ENCODE measurements around the gene AQP5.
A peak's percentile ranks its signal among the peaks of the same experiment; 100 is the strongest.

The AQP5 gene

GRCh38 chr12:49932023-49932422, 29.6 kb upstream of the AQP5 start:
- no peak overlapping the region for H2AFZ ChIP-seq
- no peak overlapping the region for H3K27ac ChIP-seq
- H3K4me3 ChIP-seq (ENCODE audit: low read depth, low read length) = no peak overlapping the region
- no peaks in the 10 kb centered on the region for H3K27me3 ChIP-seq (ENCODE audit: control insufficient read depth, insufficient read depth, low read length)
- no peak overlapping the region for H3K4me2 ChIP-seq (ENCODE audit: low read length)
- H3K36me3 ChIP-seq (ENCODE audit: control insufficient read depth, insufficient read depth, low read length) = no peaks in the 10 kb centered on the region
- H3K4me1 ChIP-seq = peaks cover 10% of the 10 kb centered on the region
- H3K9ac ChIP-seq = no peak overlapping the region
- H3K9me3 ChIP-seq (ENCODE audit: control insufficient read depth, low read length) = no peaks in the 10 kb centered on the region
- no peaks in the 10 kb centered on the region for H3K79me2 ChIP-seq
- TF ChIP-seq CTCF (IDR thresholded peaks at IDR 0.05) = no peak

DNA sequence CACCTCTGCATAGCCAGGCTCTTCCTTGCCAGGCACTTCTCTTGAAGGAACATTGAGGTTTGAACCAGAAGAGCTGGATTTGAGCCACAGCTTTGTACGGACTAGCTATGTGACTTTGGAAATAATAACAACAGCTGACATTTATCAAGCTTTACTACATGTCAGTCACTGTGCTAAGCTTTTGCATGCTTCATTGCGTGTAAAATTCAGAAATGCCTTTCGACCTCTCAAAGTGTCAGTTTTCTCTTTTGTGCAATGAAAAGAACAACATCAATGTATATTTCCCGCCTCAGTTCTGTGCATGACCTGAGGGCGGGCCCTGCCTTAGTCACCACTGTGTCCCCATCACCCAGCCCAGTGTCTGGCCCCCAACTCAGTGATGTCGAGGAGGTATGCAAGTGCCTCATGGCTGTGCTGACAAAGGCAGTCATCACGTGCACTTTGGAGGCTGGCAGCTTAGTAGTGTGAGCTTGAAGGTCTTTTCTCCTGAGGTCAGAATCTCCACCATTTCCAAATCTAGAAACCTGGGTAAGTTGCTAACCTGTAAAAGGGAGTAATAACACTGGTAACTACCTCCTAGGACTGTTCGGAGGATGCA, 29.0 kb upstream of the AQP5 start:
- Histone ChIP-seq H3K4me1 (peaks cover 10% of the 10 kb centered on the region), H3K4me2 (ENCODE audit: low read length) (no peak overlapping the region), H3K36me3 (ENCODE audit: control insufficient read depth, insufficient read depth, low read length) (no peaks in the 10 kb centered on the region), H3K79me2 (no peaks in the 10 kb centered on the region), H3K9ac (no peak overlapping the region), H3K9me3 (ENCODE audit: control insufficient read depth, low read length) (no peaks in the 10 kb centered on the region), H3K4me3 (ENCODE audit: low read depth, low read length) (no peak overlapping the region), H3K27me3 (ENCODE audit: control insufficient read depth, insufficient read depth, low read length) (no peaks in the 10 kb centered on the region), H2AFZ (peak overlapping the region; percentile 29), H3K27ac (no peak overlapping the region)
- TF ChIP-seq CTCF (IDR thresholded peaks at IDR 0.05) = no peak

GRCh38 chr12:49933796-49934195, 27.9 kb upstream of the AQP5 start:
- Histone ChIP-seq H2AFZ (peak overlapping the region; percentile 61), H3K4me2 (ENCODE audit: low read length) (no peak overlapping the region), H3K4me3 (ENCODE audit: low read depth, low read length) (no peak overlapping the region), H3K4me1 (peaks cover 10% of the 10 kb centered on the region), H3K9me3 (ENCODE audit: control insufficient read depth, low read length) (no peaks in the 10 kb centered on the region), H3K36me3 (ENCODE audit: control insufficient read depth, insufficient read depth, low read length) (no peaks in the 10 kb centered on the region), H3K27me3 (ENCODE audit: control insufficient read depth, insufficient read depth, low read length) (no peaks in the 10 kb centered on the region), H3K27ac (peak overlapping the region; percentile 65), H3K79me2 (no peaks in the 10 kb centered on the region), H3K9ac (no peak overlapping the region)
- TF ChIP-seq CTCF (IDR thresholded peaks at IDR 0.05) = no peak

DNA sequence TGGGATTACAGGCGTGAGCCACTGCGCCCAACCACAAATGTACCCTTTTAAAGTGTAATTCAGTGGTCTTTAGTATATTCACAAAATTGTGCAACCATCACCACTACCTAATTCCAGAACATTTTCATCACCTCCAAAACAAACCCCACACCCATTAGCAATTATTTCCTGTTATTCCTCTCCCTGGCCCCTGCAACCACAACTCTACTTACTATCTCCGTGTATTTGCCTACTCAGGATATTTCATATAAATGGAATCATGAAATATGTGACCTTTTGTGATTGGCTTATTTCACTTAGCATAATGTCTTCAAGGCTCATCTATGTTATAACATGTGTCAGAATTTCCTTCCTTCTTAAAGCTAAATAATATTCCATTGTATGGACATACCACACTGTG, 27.2 kb upstream of the AQP5 start:
- no peak overlapping the region for H2AFZ ChIP-seq

More for the DNA sequence above, 27.2 kb upstream of the AQP5 start:
- Histone ChIP-seq H3K4me1 (peaks cover 10% of the 10 kb centered on the region), H3K4me3 (ENCODE audit: low read depth, low read length) (no peak overlapping the region), H3K9ac (no peak overlapping the region), H3K4me2 (ENCODE audit: low read length) (no peak overlapping the region), H3K79me2 (no peaks in the 10 kb centered on the region), H3K9me3 (ENCODE audit: control insufficient read depth, low read length) (no peaks in the 10 kb centered on the region), H3K36me3 (ENCODE audit: control insufficient read depth, insufficient read depth, low read length) (no peaks in the 10 kb centered on the region), H3K27me3 (ENCODE audit: control insufficient read depth, insufficient read depth, low read length) (no peaks in the 10 kb centered on the region), H3K27ac (no peak overlapping the region)
- TF ChIP-seq CTCF (IDR thresholded peaks at IDR 0.05) = no peak
